ENCODE results near the gene FGFBP2.
"Not testable (repeated sequence)": the region's sequence is repeated elsewhere in the genome, so short reads cannot be mapped to it uniquely, and the experiment has no call there.

Gene FGFBP2

GRCh38 chr4:15931451-15932210 is 31.3 kb downstream of the FGFBP2 start:
- no peak for DNase-seq (ENCODE audit: low read depth in 1 of 2, low spot score in 1 of 2)

- DNase-seq (ENCODE audit: low read depth in 1 of 2, low spot score in 1 of 2), result no peak
These were observed 32.7 kb downstream of the FGFBP2 start for GRCh38 chr4:15930314-15930713.

GRCh38 chr4:15929540-15929939 is 33.4 kb downstream of the FGFBP2 start:
- DNase-seq (ENCODE audit: low read depth in 1 of 2, low spot score in 1 of 2), result no peak

GRCh38 chr4:15928883-15929282 is 34.1 kb downstream of the FGFBP2 start:
- no peak for DNase-seq (ENCODE audit: low read depth in 1 of 2, low spot score in 1 of 2)

- DNase-seq (ENCODE audit: low read depth in 1 of 2, low spot score in 1 of 2), result no peak
These were observed 36.5 kb downstream of the FGFBP2 start for GRCh38 chr4:15926486-15926885.

GRCh38 chr4:15925830-15926229 is 37.1 kb downstream of the FGFBP2 start:
- no peak for DNase-seq (ENCODE audit: low read depth in 1 of 2, low spot score in 1 of 2)

GRCh38 chr4:15921592-15921932 is 41.4 kb downstream of the FGFBP2 start:
- DNase-seq (ENCODE audit: low read depth in 1 of 2, low spot score in 1 of 2), result no peak

- no peak for DNase-seq (ENCODE audit: low read depth in 1 of 2, low spot score in 1 of 2)
These were observed 42.0 kb downstream of the FGFBP2 start for GRCh38 chr4:15920723-15921591.

GRCh38 chr4:15918484-15919129 is 44.4 kb downstream of the FGFBP2 start:
- no peak for DNase-seq (ENCODE audit: low read depth in 1 of 2, low spot score in 1 of 2)

GRCh38 chr4:15917297-15917696 is 45.7 kb downstream of the FGFBP2 start:
- DNase-seq (ENCODE audit: low read depth in 1 of 2, low spot score in 1 of 2), result no peak

- not testable (repeated sequence) for DNase-seq (ENCODE audit: low read depth in 1 of 2, low spot score in 1 of 2)
These were observed 46.6 kb downstream of the FGFBP2 start for GRCh38 chr4:15916358-15916757.

GRCh38 chr4:15914736-15915135 is 48.2 kb downstream of the FGFBP2 start:
- DNase-seq (ENCODE audit: low read depth in 1 of 2, low spot score in 1 of 2), result no peak

GRCh38 chr4:15914291-15914690 is 48.7 kb downstream of the FGFBP2 start:
- DNase-seq (ENCODE audit: low read depth in 1 of 2, low spot score in 1 of 2), result no peak

- DNase-seq (ENCODE audit: low read depth in 1 of 2, low spot score in 1 of 2), result no peak
These were observed 49.4 kb downstream of the FGFBP2 start for GRCh38 chr4:15913631-15913970.

GRCh38 chr4:15912961-15913630 is 49.9 kb downstream of the FGFBP2 start:
- no peak for DNase-seq (ENCODE audit: low read depth in 1 of 2, low spot score in 1 of 2)

GRCh38 chr4:15912236-15912635 is 50.7 kb downstream of the FGFBP2 start:
- no peak for DNase-seq (ENCODE audit: low read depth in 1 of 2, low spot score in 1 of 2)
